ENCODE data around the gene TBX15. TPM values are rescaled to one million over a fixed set of nuclear protein-coding genes. Genes with fewer than 3 reads are reported as not detected.

The TBX15 gene
- total RNA-seq, 2 experiments from 2014 or later = not detected

DNA sequence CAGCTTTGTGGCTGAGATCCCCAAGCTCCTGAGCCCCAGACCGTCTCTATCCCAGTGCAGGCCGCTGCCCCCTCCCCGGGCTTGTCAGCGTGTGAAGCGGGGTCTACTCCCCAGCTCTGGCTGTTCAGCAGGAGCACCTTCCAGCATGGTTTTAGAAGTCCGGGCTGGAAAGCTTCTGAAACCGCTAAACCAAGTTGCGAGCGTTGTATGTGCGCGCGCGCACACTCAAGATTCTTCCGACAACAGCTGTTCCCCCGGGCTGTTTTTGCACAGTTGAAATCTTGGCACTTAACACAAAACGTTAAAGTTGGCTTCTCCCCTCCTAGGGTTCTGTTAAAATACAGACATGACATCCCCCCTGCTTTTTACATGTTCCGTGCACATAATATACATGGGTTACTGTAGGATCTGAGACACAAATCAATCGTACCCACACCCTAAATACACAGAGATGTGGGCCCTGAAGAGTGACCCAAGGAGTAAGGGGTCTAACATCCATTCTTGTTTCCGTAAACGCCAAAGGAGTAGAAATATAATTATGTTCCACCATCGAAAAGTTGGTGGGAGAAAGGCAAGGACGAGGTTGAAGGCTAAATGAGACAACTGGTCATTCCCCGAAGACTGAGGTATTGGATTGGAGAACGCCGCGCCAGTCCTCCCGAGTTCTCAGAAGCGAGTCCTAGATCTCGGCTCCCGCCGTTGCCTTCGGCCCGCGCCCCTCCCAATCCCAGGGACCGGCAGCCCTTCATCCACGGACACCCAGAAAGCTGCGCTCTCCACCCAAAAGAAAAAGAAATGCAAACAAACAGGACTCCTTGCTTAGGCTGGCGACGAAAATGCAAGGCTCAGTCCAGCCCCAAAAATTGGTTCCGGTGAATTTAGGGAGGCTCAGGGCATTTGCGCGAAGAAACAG is 1.3 kb downstream of the TBX15 start:
- peaks cover 12% of the 10 kb centered on the region for H3K4me1 Mint-ChIP-seq
- POLR2A ChIA-PET = no interaction called here
- peak overlapping the region; percentile 45 for H3K27ac Mint-ChIP-seq
- H3K4me3 Mint-ChIP-seq = peak overlapping the region; percentile 14
- peaks cover 3% of the 10 kb centered on the region for H3K9me3 Mint-ChIP-seq
- peaks cover 37% of the 10 kb centered on the region for H3K36me3 Mint-ChIP-seq (ENCODE audit: low read depth)
- no peak for DNase-seq
- H3K27me3 Mint-ChIP-seq = peaks cover 91% of the 10 kb centered on the region
- CTCF ChIA-PET = no interaction called here

- no peak overlapping the region for H3K27ac Mint-ChIP-seq
- no peak for DNase-seq
- ChIA-PET CTCF (interaction anchor here (1.7 kb wide), 1 partner anchor 23 kb away, joined by 5 read pairs; no protein-coding TSS in a partner anchor), POLR2A (no interaction called here)
- H3K9me3 Mint-ChIP-seq = peaks cover 3% of the 10 kb centered on the region
- peaks cover 10% of the 10 kb centered on the region for H3K4me1 Mint-ChIP-seq
- H3K4me3 Mint-ChIP-seq = no peak overlapping the region
- peaks cover 32% of the 10 kb centered on the region for H3K36me3 Mint-ChIP-seq (ENCODE audit: low read depth)
- peaks cover 90% of the 10 kb centered on the region for H3K27me3 Mint-ChIP-seq
Measured at GRCh38 chr1:118985640-118986554, 2.2 kb downstream of the TBX15 start.

- peaks cover 3% of the 10 kb centered on the region for H3K9me3 Mint-ChIP-seq
- DNase-seq = no peak
- H3K36me3 Mint-ChIP-seq (ENCODE audit: low read depth) = peaks cover 36% of the 10 kb centered on the region
- H3K4me1 Mint-ChIP-seq = peaks cover 10% of the 10 kb centered on the region
- H3K4me3 Mint-ChIP-seq = peak overlapping the region; percentile 8
- peaks cover 89% of the 10 kb centered on the region for H3K27me3 Mint-ChIP-seq
- ChIA-PET POLR2A (no interaction called here), CTCF (interaction anchor here (1.7 kb wide), 1 partner anchor 23 kb away, joined by 5 read pairs; no protein-coding TSS in a partner anchor)
- peak overlapping the region; percentile 19 for H3K27ac Mint-ChIP-seq
Measured at GRCh38 chr1:118984722-118985639, 3.2 kb downstream of the TBX15 start.

GRCh38 chr1:118984086-118984721 is 3.9 kb downstream of the TBX15 start:
- Mint-ChIP-seq H3K36me3 (ENCODE audit: low read depth) (peaks cover 40% of the 10 kb centered on the region), H3K27me3 (peaks cover 86% of the 10 kb centered on the region), H3K4me1 (peaks cover 10% of the 10 kb centered on the region), H3K4me3 (no peak overlapping the region), H3K9me3 (peaks cover 3% of the 10 kb centered on the region), H3K27ac (no peak overlapping the region)
- CTCF ChIA-PET = interaction anchor here (1.7 kb wide), 1 partner anchor 24 kb away, joined by 5 read pairs; no protein-coding TSS in a partner anchor
- no peak for DNase-seq
- POLR2A ChIA-PET = no interaction called here

GRCh38 chr1:118983558-118984041 is 4.5 kb downstream of the TBX15 start:
- peaks cover 40% of the 10 kb centered on the region for H3K36me3 Mint-ChIP-seq (ENCODE audit: low read depth)
- H3K27me3 Mint-ChIP-seq = peaks cover 85% of the 10 kb centered on the region
- H3K27ac Mint-ChIP-seq = peak overlapping the region; percentile 19
- H3K4me3 Mint-ChIP-seq = no peak overlapping the region
- CTCF ChIA-PET = no interaction called here
- H3K4me1 Mint-ChIP-seq = peaks cover 10% of the 10 kb centered on the region
- H3K9me3 Mint-ChIP-seq = peaks cover 3% of the 10 kb centered on the region
- POLR2A ChIA-PET = no interaction called here
- no peak for DNase-seq

DNA sequence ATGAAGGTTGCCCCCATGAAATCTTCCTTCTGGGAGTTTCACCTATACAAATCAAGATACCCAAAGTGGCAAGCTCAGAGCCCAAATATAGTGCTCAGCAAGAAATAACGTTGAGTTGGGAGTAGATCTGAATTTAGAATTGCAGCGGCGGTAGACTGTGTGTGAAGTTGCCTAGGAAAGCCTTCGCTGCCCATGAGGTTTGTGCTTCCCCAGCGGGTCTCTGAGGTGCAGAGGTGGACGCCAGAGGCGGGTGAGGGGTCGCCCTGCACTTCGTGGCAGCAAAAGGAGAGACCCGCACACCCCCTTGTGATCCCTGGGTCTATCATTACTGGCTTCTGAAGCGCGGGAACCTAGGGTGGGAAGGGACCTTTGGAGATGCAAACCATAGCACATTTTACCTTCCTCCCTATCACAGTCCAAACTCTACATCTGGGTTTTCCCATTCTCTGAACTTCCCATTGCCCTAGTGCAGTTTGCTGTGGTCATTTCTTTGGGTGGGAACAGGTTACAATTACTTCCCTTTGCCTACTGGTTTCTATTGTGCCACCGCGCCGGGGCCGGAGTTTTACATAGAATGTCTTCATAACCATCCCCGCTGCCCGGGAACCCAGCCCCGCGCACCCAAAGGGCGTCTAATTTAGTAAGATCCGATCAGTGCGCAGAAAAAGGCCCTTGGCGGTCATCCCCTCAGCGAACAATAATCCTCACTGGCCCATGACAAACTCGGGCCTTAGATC is 5.2 kb downstream of the TBX15 start:
- POLR2A ChIA-PET = no interaction called here
- Mint-ChIP-seq H3K4me1 (peaks cover 8% of the 10 kb centered on the region), H3K4me3 (no peak overlapping the region), H3K27me3 (peaks cover 84% of the 10 kb centered on the region), H3K36me3 (ENCODE audit: low read depth) (peaks cover 37% of the 10 kb centered on the region), H3K27ac (peak overlapping the region; percentile 19), H3K9me3 (peaks cover 3% of the 10 kb centered on the region)
- CTCF ChIA-PET = no interaction called here
- no peak for DNase-seq

- Mint-ChIP-seq H3K27ac (no peak overlapping the region), H3K36me3 (ENCODE audit: low read depth) (peaks cover 37% of the 10 kb centered on the region), H3K4me1 (peaks cover 8% of the 10 kb centered on the region), H3K27me3 (peaks cover 86% of the 10 kb centered on the region), H3K9me3 (peaks cover 3% of the 10 kb centered on the region), H3K4me3 (no peak overlapping the region)
- CTCF ChIA-PET = no interaction called here
- POLR2A ChIA-PET = no interaction called here
- no peak for DNase-seq
Measured at GRCh38 chr1:118982266-118982665, 5.9 kb downstream of the TBX15 start.

- Mint-ChIP-seq H3K4me3 (no peak overlapping the region), H3K27ac (no peak overlapping the region), H3K36me3 (ENCODE audit: low read depth) (peaks cover 29% of the 10 kb centered on the region), H3K4me1 (peaks cover 5% of the 10 kb centered on the region), H3K27me3 (peaks cover 79% of the 10 kb centered on the region), H3K9me3 (peaks cover 3% of the 10 kb centered on the region)
- ChIA-PET CTCF (interaction anchor here (0.6 kb wide), 1 partner anchor 9 kb away, joined by 4 read pairs; no protein-coding TSS in a partner anchor), POLR2A (interaction anchor here (1.1 kb wide), 1 partner anchor 13 kb away, joined by 3 read pairs; no protein-coding TSS in a partner anchor)
- no peak for DNase-seq
Measured at GRCh38 chr1:118981436-118981835, 6.7 kb downstream of the TBX15 start.

DNA sequence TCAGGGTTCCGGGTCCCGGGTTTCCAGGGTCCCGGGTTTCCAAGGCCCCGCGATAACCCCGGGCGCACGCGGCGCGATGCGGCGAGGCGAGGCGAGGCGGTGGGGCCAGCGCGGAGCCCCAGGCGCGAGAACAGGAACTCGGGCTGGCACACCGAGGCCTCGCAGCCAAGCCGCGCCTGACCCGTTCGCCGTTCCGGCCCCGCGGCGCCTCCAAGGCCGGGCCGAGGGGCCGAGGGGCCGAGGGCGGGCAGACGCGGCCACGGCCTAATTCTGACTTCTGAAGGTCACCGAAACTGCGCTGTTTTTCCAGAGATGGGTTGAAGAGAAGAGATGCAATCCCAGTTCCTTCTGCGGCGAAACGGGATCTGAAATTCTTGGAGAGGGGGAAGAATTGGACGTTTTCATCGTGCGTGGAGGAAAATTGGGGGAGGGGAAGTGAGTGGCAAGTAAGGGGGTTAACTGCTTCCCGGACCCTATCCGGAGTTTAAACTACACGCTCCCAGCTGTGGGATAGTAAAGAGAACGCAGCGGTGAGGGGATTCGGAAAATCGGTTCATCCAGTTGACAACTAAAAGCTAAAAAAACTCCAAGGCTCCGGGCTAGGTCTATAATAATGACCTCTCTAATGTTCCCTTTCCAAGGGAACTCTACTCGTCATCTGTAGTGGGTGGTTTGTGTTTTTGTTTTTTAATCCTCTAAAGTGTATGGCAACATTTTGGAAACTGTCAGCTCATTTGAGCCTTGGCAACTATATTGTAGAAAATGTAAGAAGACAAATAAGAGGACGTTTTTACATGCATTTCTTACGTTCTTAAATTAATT is 8.2 kb downstream of the TBX15 start:
- peaks cover 3% of the 10 kb centered on the region for H3K9me3 Mint-ChIP-seq
- H3K4me1 Mint-ChIP-seq = peaks cover 5% of the 10 kb centered on the region
- peaks cover 19% of the 10 kb centered on the region for H3K36me3 Mint-ChIP-seq (ENCODE audit: low read depth)
- ChIA-PET CTCF (no interaction called here), POLR2A (no interaction called here)
- DNase-seq = no peak
- peaks cover 75% of the 10 kb centered on the region for H3K27me3 Mint-ChIP-seq
- no peak overlapping the region for H3K27ac Mint-ChIP-seq
- H3K4me3 Mint-ChIP-seq = no peak overlapping the region

DNA sequence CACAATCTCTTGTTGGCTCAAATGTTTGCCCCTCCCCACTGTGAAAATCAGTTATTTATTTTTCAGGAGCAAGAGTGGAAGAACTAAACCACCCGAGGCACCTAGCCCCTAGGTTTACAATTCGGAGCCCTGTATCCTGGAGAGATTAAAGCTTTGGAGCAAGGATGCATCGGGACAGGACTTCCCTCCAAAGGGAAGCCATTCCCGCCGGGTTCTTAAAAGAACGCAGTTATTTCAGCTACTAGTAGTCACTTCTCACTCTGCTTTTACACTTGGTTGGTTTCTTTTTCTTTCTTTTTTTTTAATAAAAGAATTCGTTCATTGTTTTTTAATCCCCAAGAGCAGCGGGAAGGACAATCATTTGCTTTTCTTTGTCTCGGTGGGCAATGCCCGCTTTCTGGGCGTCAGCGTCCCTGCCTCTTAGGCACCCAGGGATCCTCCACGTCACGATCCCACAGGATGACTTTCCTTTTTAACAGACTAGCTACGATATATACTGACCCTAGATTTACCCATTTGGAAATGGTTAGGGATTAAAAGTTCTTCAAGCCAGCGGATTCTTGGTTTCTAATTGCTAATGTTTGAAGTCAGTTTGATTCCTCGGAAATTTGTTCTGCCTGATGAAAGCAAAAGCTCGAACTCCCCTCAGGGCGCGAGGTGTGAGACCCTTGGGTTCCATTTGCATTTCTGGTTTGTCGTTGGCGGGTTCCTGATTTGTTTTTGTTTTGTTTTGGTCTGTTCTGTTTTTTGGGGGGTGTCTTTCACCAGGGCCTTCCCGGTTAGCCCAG is 9.0 kb downstream of the TBX15 start:
- peaks cover 70% of the 10 kb centered on the region for H3K27me3 Mint-ChIP-seq

More for the DNA sequence above, 9.0 kb downstream of the TBX15 start:
- ChIA-PET CTCF (no interaction called here), POLR2A (no interaction called here)
- no peak overlapping the region for H3K4me3 Mint-ChIP-seq
- H3K36me3 Mint-ChIP-seq (ENCODE audit: low read depth) = peaks cover 15% of the 10 kb centered on the region
- H3K4me1 Mint-ChIP-seq = no peaks in the 10 kb centered on the region
- H3K9me3 Mint-ChIP-seq = no peaks in the 10 kb centered on the region
- DNase-seq = no peak
- no peak overlapping the region for H3K27ac Mint-ChIP-seq
